ENCODE data around the gene TESK1.
"Not testable (repeated sequence)": the region's sequence is repeated elsewhere in the genome, so short reads cannot be mapped to it uniquely, and the experiment has no call there.

The TESK1 gene

GRCh38 chr9:35604578-35605350 lies at the start of gene TESK1:
Gene TESK1, plus strand, starts transcription at chr9:35605262. Its CDS starts 358 bp downstream, at chr9:35605620.
- DNase-seq: peak in 1 of 2 experiments; percentile 9

- no peak for DNase-seq
Measured at GRCh38 chr9:35555881-35556280, 49.2 kb upstream of the TESK1 start.

GRCh38 chr9:35556776-35557175 lies 48.3 kb upstream of the TESK1 start:
- DNase-seq: no peak

- no peak for DNase-seq
Measured at GRCh38 chr9:35557320-35557719, 47.7 kb upstream of the TESK1 start.

- DNase-seq: no peak
Measured at GRCh38 chr9:35558185-35558584, 46.9 kb upstream of the TESK1 start.

- no peak for DNase-seq
Measured at GRCh38 chr9:35559792-35560530, 45.1 kb upstream of the TESK1 start.

- no peak for DNase-seq
Measured at GRCh38 chr9:35560625-35561337, 44.3 kb upstream of the TESK1 start.

- no peak for DNase-seq
Measured at GRCh38 chr9:35561468-35562261, 43.4 kb upstream of the TESK1 start.

- no peak for DNase-seq
Measured at GRCh38 chr9:35562895-35563780, 41.9 kb upstream of the TESK1 start.

GRCh38 chr9:35563791-35564197 lies 41.3 kb upstream of the TESK1 start:
- no peak for DNase-seq

GRCh38 chr9:35564658-35565061 lies 40.4 kb upstream of the TESK1 start:
- no peak for DNase-seq

- DNase-seq: no peak
Measured at GRCh38 chr9:35566417-35566816, 38.6 kb upstream of the TESK1 start.

- DNase-seq: no peak
Measured at GRCh38 chr9:35568196-35568595, 36.9 kb upstream of the TESK1 start.

- no peak for DNase-seq
Measured at GRCh38 chr9:35569206-35569605, 35.9 kb upstream of the TESK1 start.

GRCh38 chr9:35570709-35571504 lies 34.2 kb upstream of the TESK1 start:
- DNase-seq: no peak

- no peak for DNase-seq
Measured at GRCh38 chr9:35574578-35575122, 30.4 kb upstream of the TESK1 start.

GRCh38 chr9:35575478-35575877 lies 29.6 kb upstream of the TESK1 start:
- no peak for DNase-seq

- DNase-seq: no peak
Measured at GRCh38 chr9:35577486-35577885, 27.6 kb upstream of the TESK1 start.

- no peak for DNase-seq
Measured at GRCh38 chr9:35579130-35579529, 25.9 kb upstream of the TESK1 start.

- DNase-seq: not testable (repeated sequence)
Measured at GRCh38 chr9:35579659-35580227, 25.3 kb upstream of the TESK1 start.

Measured in cerebellar nuclear complex (tissue), 1 donor.